HAP-1 (cell line): ENCODE results near the gene SLC25A12.
"Not testable (repeated sequence)": the region's sequence is repeated elsewhere in the genome, so short reads cannot be mapped to it uniquely, and the experiment has no call there.

ENCODE experiments used
- DNase-seq, 2 experiments: peaks; one replicate each; pipeline ENCODE4 v3.0.0-alpha.2; 2016 to 2020; ENCODE audit warnings: low spot score in 2 of 2
- H3K27me3 ChIP-seq: fragments of 250-450 bp; sonication (Bioruptor Pico); 2 replicates; pipeline ENCODE4 v1.5.1; 2020; ENCODE audit warnings: low read depth, mild to moderate bottlenecking, moderate library complexity
- H3K36me3 ChIP-seq: fragments of 250-450 bp; sonication (Bioruptor Pico); replicated peaks from 2 replicates; pipeline ENCODE4 v1.5.1; 2020; ENCODE audit warnings: mild to moderate bottlenecking
- H3K4me1 ChIP-seq: fragments of 250-450 bp; sonication (Bioruptor Pico); 2 replicates; pipeline ENCODE4 v1.5.1; 2020; ENCODE audit warnings: mild to moderate bottlenecking
- H3K4me3 ChIP-seq: fragments of 250-450 bp; sonication (Bioruptor Pico); 2 replicates; pipeline ENCODE4 v1.5.1; 2020; ENCODE audit warnings: mild to moderate bottlenecking, moderate library complexity
- H3K9me3 ChIP-seq: fragments of 250-450 bp; sonication (Bioruptor Pico); 2 replicates; pipeline ENCODE4 v1.5.1; 2020; ENCODE audit warnings: mild to moderate bottlenecking, moderate library complexity
- in situ Hi-C: fragments of 300-500 bp; cut with MboI; formaldehyde crosslinking; loops from 3 replicates; pipeline ENCODE4 v1.14.3; 2020; ENCODE audit warnings: low sequenced_read_pairs, inconsistent platforms, mixed read lengths

SLC25A12 gene

GRCh38 chr2:171832489-171832888 is 61.6 kb downstream of the SLC25A12 start:
- H3K36me3 ChIP-seq, result peaks cover 65% of the 10 kb centered on the region
- no peaks in the 10 kb centered on the region for H3K27me3 ChIP-seq
- in situ Hi-C loops, result no loop called here
- H3K9me3 ChIP-seq, result peaks cover 18% of the 10 kb centered on the region
- H3K4me1 ChIP-seq, result no peaks in the 10 kb centered on the region
- H3K4me3 ChIP-seq, result no peak overlapping the region
- no peak for DNase-seq

- Histone ChIP-seq H3K36me3 (peaks cover 54% of the 10 kb centered on the region), H3K9me3 (peaks cover 18% of the 10 kb centered on the region), H3K4me3 (no peak overlapping the region), H3K27me3 (no peaks in the 10 kb centered on the region), H3K4me1 (no peaks in the 10 kb centered on the region)
- DNase-seq, result no peak
- in situ Hi-C loops, result no loop called here
Measured at GRCh38 chr2:171830039-171830438, 64.0 kb downstream of the SLC25A12 start.

GRCh38 chr2:171824086-171824485 is 70.0 kb downstream of the SLC25A12 start:
- H3K36me3 ChIP-seq, result peaks cover 4% of the 10 kb centered on the region; the same call in 1 of the 2 replicates
- in situ Hi-C loops, result no loop called here

DNA sequence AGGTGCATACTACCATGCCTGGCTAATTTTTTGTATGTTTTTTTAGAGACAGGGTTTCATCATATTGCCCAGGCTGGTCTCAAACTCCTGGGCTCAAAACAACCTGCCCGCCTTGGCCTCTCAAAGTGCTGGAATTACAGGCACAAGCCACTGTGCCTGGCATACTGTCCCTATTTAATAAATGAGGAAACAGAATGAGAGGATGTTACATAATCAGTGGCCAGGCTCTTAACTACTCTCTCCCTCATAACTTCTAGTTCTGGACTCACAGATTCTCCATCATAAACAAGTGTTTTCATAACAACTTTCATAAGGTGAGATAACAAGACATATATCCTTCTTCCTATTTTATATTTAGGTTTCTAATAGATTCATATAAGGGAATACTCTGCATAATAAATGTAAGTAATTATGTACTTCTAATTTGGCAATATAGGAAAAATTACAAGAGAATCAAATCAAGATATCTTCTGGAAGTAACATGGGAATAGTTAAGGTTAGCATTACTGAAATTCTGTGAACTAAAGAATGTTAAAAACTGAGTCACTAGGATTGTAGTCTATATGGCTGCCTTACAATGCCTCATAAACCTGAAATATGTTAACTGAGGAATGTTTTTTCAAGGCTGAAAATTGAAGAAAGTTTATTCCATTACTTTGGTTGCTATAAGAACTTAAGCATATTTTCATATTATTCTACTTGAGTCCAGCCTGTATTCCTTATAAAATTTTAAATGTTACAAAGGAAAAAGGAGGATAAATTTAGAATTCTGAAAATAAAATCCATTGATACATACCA is 71.3 kb downstream of the SLC25A12 start:
- Histone ChIP-seq H3K9me3 (no peaks in the 10 kb centered on the region), H3K4me3 (no peak overlapping the region), H3K4me1 (no peaks in the 10 kb centered on the region), H3K27me3 (no peaks in the 10 kb centered on the region), H3K36me3 (no peaks in the 10 kb centered on the region; the same call in 1 of the 2 replicates)
- in situ Hi-C loops, result no loop called here
- DNase-seq, result no peak

More at GRCh38 chr2:171824086-171824485, 70.0 kb downstream of the SLC25A12 start:
- no peaks in the 10 kb centered on the region for H3K4me1 ChIP-seq
- H3K9me3 ChIP-seq, result no peaks in the 10 kb centered on the region
- no peaks in the 10 kb centered on the region for H3K27me3 ChIP-seq
- no peak for DNase-seq
- H3K4me3 ChIP-seq, result no peak overlapping the region

- in situ Hi-C loops, result loop anchor here (5.0 kb wide), 1 partner anchor 288 kb away; no protein-coding TSS in a partner anchor
- DNase-seq, result no peak
- peaks cover 3% of the 10 kb centered on the region; the same call in 1 of the 2 replicates for H3K36me3 ChIP-seq
- H3K4me1 ChIP-seq, result no peaks in the 10 kb centered on the region
- H3K4me3 ChIP-seq, result no peak overlapping the region
- H3K9me3 ChIP-seq, result no peaks in the 10 kb centered on the region
- no peaks in the 10 kb centered on the region for H3K27me3 ChIP-seq
Measured at GRCh38 chr2:171819453-171819852, 74.6 kb downstream of the SLC25A12 start.

DNA sequence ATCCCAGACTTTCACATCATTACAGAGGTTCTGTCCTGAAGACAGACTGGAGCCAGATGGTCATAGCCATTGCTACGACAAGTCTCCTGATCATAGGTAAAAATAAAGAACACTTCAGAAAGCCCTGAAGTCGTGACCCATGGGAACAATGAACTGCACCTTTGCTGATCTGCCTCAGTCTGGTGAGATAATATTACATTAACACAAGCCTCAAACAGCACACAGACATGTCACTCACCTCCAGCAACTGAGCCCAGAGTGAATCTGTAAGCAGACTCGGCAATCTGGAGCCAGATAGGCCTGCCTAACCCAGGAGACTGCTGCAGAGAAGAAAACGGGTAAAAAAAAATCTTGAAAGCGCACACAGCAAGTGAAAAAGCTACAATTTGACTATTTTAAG is 79.2 kb downstream of the SLC25A12 start:
- Histone ChIP-seq H3K9me3 (no peaks in the 10 kb centered on the region), H3K27me3 (no peaks in the 10 kb centered on the region), H3K36me3 (peaks cover 6% of the 10 kb centered on the region; the same call in 1 of the 2 replicates), H3K4me3 (no peak overlapping the region), H3K4me1 (peaks cover 7% of the 10 kb centered on the region; the same call in 1 of the 2 replicates)
- in situ Hi-C loops, result loop anchor here (5.0 kb wide), 1 partner anchor 292 kb away; no protein-coding TSS in a partner anchor
- no peak for DNase-seq

- H3K27me3 ChIP-seq, result no peaks in the 10 kb centered on the region
- H3K36me3 ChIP-seq, result peaks cover 7% of the 10 kb centered on the region
- peaks cover 7% of the 10 kb centered on the region; the same call in 1 of the 2 replicates for H3K4me1 ChIP-seq
- H3K4me3 ChIP-seq, result no peak overlapping the region
- in situ Hi-C loops, result no loop called here
- no peak for DNase-seq
- H3K9me3 ChIP-seq, result no peaks in the 10 kb centered on the region
Measured at GRCh38 chr2:171814174-171814573, 79.9 kb downstream of the SLC25A12 start.

- in situ Hi-C loops, result no loop called here
- H3K4me3 ChIP-seq, result no peak overlapping the region
- no peaks in the 10 kb centered on the region for H3K9me3 ChIP-seq
- H3K36me3 ChIP-seq, result peaks cover 10% of the 10 kb centered on the region
- no peaks in the 10 kb centered on the region for H3K27me3 ChIP-seq
- peaks cover 7% of the 10 kb centered on the region; the same call in 1 of the 2 replicates for H3K4me1 ChIP-seq
- DNase-seq, result no peak
Measured at GRCh38 chr2:171813729-171814128, 80.3 kb downstream of the SLC25A12 start.

DNA sequence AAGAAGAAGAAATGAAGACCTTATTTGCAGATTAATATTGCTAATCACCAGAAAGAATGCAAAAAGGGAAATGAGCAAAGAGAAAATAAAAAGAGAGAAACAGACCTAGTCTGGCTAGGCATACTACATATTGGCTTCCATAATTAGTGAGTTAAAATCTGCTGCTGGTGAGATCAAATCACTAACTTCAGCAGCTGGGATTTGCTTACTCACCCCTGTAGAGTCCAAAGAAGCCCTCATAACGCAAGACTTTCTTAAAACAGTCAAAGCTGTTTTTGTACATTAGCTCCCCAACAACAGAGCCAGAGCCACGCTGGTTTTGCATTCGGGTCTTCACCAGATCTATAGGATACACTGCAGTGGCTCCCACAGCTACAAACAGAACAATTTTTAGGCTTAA is 80.9 kb downstream of the SLC25A12 start:
- H3K9me3 ChIP-seq, result no peaks in the 10 kb centered on the region
- H3K4me3 ChIP-seq, result no peak overlapping the region
- in situ Hi-C loops, result no loop called here
- no peak for DNase-seq
- no peaks in the 10 kb centered on the region for H3K27me3 ChIP-seq
- peaks cover 10% of the 10 kb centered on the region for H3K36me3 ChIP-seq
- peaks cover 7% of the 10 kb centered on the region; the same call in 1 of the 2 replicates for H3K4me1 ChIP-seq

DNA sequence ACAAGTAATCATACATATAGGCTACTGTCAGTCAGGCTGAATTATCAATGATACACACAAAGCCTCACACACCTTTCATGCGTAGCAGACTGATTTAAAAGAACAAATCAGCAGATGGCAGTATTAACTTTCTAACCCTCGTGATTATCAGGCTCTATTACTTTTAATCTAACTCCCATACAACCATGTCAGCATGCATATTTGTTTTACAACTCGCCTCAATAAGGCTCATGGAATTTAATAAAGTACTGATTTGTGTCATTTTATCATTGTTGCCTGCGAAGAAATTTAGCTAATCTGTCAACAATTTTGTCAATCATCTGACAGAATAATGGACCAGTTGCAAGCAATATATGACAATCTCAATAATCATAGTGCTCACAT is 82.8 kb downstream of the SLC25A12 start:
- H3K9me3 ChIP-seq, result no peaks in the 10 kb centered on the region
- H3K27me3 ChIP-seq, result no peaks in the 10 kb centered on the region
- no peak overlapping the region for H3K4me3 ChIP-seq
- peaks cover 7% of the 10 kb centered on the region; the same call in 1 of the 2 replicates for H3K4me1 ChIP-seq
- peaks cover 10% of the 10 kb centered on the region for H3K36me3 ChIP-seq
- in situ Hi-C loops, result no loop called here
- peak in 1 of 2 experiments; percentile 44 for DNase-seq

- H3K9me3 ChIP-seq, result no peaks in the 10 kb centered on the region
- DNase-seq, result no peak
- H3K27me3 ChIP-seq, result no peaks in the 10 kb centered on the region
- H3K36me3 ChIP-seq, result peaks cover 10% of the 10 kb centered on the region
- H3K4me3 ChIP-seq, result no peak overlapping the region
- H3K4me1 ChIP-seq, result peaks cover 7% of the 10 kb centered on the region; the same call in 1 of the 2 replicates
- in situ Hi-C loops, result no loop called here
Measured at GRCh38 chr2:171810422-171811244, 83.4 kb downstream of the SLC25A12 start.

GRCh38 chr2:171808885-171809284 is 85.2 kb downstream of the SLC25A12 start:
- DNase-seq, H3K4me3 ChIP-seq, H3K4me1 ChIP-seq, in situ Hi-C loops, H3K9me3 ChIP-seq, H3K36me3 ChIP-seq, H3K27me3 ChIP-seq: not testable (repeated sequence)

GRCh38 chr2:171807831-171808393 is 86.1 kb downstream of the SLC25A12 start:
- peaks cover 7% of the 10 kb centered on the region; the same call in 1 of the 2 replicates for H3K4me1 ChIP-seq
- H3K9me3 ChIP-seq, result no peaks in the 10 kb centered on the region
- H3K36me3 ChIP-seq, result peaks cover 5% of the 10 kb centered on the region
- H3K4me3 ChIP-seq, result no peak overlapping the region
- H3K27me3 ChIP-seq, result no peaks in the 10 kb centered on the region
- in situ Hi-C loops, result no loop called here
- DNase-seq, result no peak
